Tibial artery (tissue), 4 donors: ENCODE data around the gene RABGAP1L.
"Not testable (repeated sequence)": the region's sequence is repeated elsewhere in the genome, so short reads cannot be mapped to it uniquely, and the experiment has no call there.

ENCODE experiments used
- DNase-seq, 2 donors: peaks; one replicate each; pipeline ENCODE4 v3.0.0-alpha.2; 2019
- H3K27ac ChIP-seq, 2 donors: fragments of 200-600 bp; sonication (generic) in 1 of 2; 1 replicate in 1 of 2; 2 replicates in 1 of 2; pipeline ENCODE4 v1.5.1; 2018 to 2019; ENCODE audit warnings: mild to moderate bottlenecking in 1 of 2
- H3K27me3 ChIP-seq, 2 donors: fragments of 200-600 bp; sonication (generic) in 1 of 2; one replicate each; pipeline versions ENCODE4 v1.5.1 to v1.6.0; 2016 to 2019
- H3K36me3 ChIP-seq, 3 donors: fragments of 200-600 bp; sonication (generic) in 2 of 3; one replicate each; pipeline ENCODE4 v1.5.1; 2016 to 2019; ENCODE audit warnings: mild to moderate bottlenecking in 2 of 3
- H3K4me1 ChIP-seq, 4 donors: fragments of 200-600 bp; sonication (generic) in 2 of 4; 1 replicate in 3 of 4; 2 replicates in 1 of 4; pipeline ENCODE4 v1.5.1; 2016 to 2019
- H3K4me3 ChIP-seq, 2 donors: fragments of 200-600 bp; sonication (generic) in 1 of 2; 1 replicate in 1 of 2; 2 replicates in 1 of 2; pipeline ENCODE4 v1.5.1; 2018 to 2019; ENCODE audit warnings: mild to moderate bottlenecking in 2 of 2
- H3K9me3 ChIP-seq, 3 donors: fragments of 200-600 bp; sonication (generic) in 1 of 3; one replicate each; pipeline ENCODE4 v1.5.1; 2016 to 2019
- CTCF ChIP-seq, 2 experiments: fragments of 200-600 bp in 1 of 2; fragments of 450-650 bp in 1 of 2; IDR thresholded peaks; one replicate each; pipeline ENCODE4 v1.5.1; 2017 to 2019; ENCODE audit warnings: antibody characterized with exemption in 2 of 2, mild to moderate bottlenecking in 1 of 2, moderate library complexity in 1 of 2
- intact Hi-C: fragments of 100-400 bp; cut with DNase I; formaldehyde crosslinking; loops from one replicate; pipeline ENCODE4 v1.15.0; 2023; ENCODE audit warnings: low total_unique reads

RABGAP1L gene

GRCh38 chr1:175042650-175043049 is 883.3 kb downstream of the RABGAP1L start:
- no peak for TF ChIP-seq CTCF (IDR thresholded peaks at IDR 0.05)
- Histone ChIP-seq H3K9me3 (no peaks in the 10 kb centered on the region), H3K27me3 (peaks cover 0 to 8% of the 10 kb centered on the region in 2 donors), H3K36me3 (no peaks in the 10 kb centered on the region), H3K4me1 (no peaks in the 10 kb centered on the region), H3K27ac (no peak overlapping the region), H3K4me3 (no peak overlapping the region)
- intact Hi-C loops: no loop called here
- no peak for DNase-seq

GRCh38 chr1:175043824-175044223 is 884.5 kb downstream of the RABGAP1L start:
- Histone ChIP-seq H3K27me3 (peaks cover 0 to 8% of the 10 kb centered on the region in 2 donors), H3K4me3 (no peak overlapping the region), H3K36me3 (no peaks in the 10 kb centered on the region), H3K27ac (no peak overlapping the region), H3K9me3 (no peaks in the 10 kb centered on the region), H3K4me1 (no peaks in the 10 kb centered on the region)
- no peak for TF ChIP-seq CTCF (IDR thresholded peaks at IDR 0.05)
- intact Hi-C loops: no loop called here
- DNase-seq: no peak

- H3K9me3 ChIP-seq, H3K36me3 ChIP-seq, DNase-seq, H3K4me3 ChIP-seq, H3K4me1 ChIP-seq, intact Hi-C loops, H3K27me3 ChIP-seq, H3K27ac ChIP-seq: not testable (repeated sequence)
Measured at GRCh38 chr1:175044591-175044990, 885.3 kb downstream of the RABGAP1L start.
